LNCAP (cell line): Measurements from ENCODE around the gene PPP2R2D.

ENCODE experiments used
- TF ChIP-seq, protein P1 (sequence below): fragments of 450-650 bp; IDR thresholded peaks from 2 replicates; pipeline ENCODE4 v1.5.1; 2017; ENCODE audit warnings: mild to moderate bottlenecking

PPP2R2D gene

DNA sequence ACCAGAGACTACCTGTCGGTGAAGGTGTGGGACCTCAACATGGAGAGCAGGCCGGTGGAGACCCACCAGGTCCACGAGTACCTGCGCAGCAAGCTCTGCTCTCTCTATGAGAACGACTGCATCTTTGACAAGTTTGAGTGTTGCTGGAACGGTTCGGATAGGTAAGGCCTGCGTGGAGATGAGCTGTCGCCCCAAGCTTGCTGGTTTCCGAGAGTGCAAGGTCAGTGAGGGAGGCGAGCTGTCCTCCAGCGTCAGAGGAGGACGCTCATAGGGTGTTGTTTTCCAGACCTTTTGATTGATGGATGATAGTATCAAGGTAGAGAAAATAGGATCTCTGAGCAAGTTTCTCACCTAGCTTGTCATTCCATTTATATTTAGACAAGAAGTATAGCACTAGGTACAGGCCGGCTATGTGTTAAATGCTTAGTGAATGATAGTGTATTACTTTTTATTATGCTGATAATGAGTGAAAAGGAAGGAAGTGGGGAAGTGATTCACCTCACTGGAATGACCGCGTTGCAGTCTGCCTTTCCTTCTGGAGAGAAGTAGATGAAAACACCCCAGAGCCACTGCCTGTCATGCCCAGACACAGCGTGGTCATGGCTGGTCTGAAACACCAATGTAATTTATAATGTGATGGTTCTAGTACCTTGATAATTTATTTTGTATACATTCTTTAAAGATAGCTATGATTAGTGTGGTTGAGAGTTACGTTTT, 47.0 kb downstream of the PPP2R2D start:
- TF ChIP-seq, protein P1, sequence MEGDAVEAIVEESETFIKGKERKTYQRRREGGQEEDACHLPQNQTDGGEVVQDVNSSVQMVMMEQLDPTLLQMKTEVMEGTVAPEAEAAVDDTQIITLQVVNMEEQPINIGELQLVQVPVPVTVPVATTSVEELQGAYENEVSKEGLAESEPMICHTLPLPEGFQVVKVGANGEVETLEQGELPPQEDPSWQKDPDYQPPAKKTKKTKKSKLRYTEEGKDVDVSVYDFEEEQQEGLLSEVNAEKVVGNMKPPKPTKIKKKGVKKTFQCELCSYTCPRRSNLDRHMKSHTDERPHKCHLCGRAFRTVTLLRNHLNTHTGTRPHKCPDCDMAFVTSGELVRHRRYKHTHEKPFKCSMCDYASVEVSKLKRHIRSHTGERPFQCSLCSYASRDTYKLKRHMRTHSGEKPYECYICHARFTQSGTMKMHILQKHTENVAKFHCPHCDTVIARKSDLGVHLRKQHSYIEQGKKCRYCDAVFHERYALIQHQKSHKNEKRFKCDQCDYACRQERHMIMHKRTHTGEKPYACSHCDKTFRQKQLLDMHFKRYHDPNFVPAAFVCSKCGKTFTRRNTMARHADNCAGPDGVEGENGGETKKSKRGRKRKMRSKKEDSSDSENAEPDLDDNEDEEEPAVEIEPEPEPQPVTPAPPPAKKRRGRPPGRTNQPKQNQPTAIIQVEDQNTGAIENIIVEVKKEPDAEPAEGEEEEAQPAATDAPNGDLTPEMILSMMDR = no peak

DNA sequence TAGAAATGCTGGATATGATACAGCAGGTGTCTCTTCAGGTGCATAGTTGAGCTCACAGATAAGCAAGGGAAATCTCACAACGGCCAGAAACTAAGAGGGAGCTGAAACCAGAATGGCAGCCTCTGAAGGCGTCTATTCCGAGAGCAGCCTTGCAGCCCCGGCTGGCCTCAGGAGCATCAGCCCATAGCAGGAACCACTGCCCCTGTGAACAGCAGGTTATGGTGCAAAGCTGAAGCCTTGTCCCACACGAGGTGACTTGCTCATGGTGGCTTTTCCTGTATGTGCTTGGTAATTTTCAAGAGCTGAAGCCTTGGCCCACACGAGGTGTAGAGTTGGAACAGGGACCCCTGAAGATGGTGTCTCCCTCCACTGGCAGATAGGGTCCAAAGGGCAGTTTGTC, 47.7 kb downstream of the PPP2R2D start:
- TF ChIP-seq, protein P1 = no peak

DNA sequence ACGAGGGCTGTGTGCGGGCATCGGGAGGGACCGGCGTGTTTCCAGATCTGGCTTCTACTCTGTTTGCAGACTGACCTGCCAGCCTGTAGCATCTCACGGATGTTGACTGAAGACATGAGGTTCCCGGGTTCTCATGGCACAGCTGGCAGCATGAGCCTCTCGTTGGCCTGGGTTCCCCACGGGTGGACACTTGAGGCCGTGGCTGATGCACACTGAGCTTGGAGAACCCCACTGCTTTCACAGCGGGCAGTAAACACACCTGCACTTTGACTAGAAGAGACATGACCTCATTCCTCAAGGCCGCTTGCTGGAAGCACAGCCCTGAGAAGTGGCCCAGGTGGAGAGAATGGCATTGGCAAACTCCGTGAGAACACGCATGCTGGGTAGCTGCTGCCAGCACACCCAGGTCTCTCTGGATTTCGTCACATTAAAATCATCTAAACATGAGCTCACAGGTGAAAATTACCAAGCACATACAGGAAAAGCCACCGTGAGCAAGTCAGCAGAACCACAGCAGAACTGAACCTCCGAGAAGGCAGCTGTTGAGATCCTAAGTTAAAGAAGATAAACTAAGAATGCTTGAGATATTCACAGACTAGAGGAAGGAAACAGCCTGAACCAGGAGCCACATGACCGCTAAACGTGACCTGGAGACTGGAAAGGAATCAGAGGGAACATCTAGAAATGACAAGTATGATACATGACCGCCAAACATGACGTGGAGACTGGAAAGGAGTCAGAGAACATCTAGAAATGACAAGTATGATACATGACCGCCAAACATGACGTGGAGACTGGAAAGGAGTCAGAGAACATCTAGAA, 48.4 kb downstream of the PPP2R2D start:
- TF ChIP-seq, protein P1 = no peak

DNA sequence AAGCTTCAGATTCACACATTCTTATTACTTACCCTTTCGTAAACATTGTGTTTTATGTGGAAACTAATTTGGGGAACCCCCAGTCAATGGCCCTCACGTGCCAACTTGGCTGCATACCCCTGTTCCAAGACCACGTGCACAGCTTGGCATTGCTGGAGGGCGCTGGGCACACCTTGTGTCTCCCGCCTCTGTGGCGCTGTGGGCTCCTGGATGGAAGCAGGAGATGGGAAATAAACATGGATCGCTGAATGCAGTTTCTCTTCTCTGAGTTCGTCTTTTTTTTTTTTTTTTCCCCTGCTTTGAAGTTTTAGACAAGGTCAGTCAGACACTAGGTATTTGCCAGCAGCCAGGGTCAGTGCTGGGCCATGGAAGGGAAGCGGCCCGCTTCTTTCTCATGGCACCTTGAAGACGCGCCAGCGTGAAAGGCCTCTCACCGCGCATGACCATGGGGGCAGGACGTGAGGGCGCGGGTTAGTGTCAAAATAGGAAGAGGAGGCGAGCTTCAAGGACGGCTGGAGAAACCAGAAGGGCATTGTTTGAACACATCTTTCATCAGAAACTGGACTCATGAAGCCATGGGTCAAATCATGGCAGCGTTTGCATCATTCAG, 53.7 kb downstream of the PPP2R2D start:
- TF ChIP-seq, protein P1 = no peak

DNA sequence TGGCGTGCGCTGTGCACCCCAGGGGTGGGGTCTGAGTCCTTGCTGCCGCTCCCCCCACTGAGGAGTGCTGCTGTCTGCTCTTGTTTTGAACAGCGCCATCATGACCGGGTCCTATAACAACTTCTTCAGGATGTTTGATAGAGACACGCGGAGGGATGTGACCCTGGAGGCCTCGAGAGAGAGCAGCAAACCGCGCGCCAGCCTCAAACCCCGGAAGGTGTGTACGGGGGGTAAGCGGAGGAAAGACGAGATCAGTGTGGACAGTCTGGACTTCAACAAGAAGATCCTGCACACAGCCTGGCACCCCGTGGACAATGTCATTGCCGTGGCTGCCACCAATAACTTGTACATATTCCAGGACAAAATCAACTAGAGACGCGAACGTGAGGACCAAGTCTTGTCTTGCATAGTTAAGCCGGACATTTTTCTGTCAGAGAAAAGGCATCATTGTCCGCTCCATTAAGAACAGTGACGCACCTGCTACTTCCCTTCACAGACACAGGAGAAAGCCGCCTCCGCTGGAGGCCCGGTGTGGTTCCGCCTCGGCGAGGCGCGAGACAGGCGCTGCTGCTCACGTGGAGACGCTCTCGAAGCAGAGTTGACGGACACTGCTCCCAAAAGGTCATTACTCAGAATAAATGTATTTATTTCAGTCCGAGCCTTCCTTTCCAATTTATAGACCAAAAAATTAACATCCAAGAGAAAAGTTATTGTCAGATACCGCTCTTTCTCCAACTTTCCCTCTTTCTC, 55.0 kb downstream of the PPP2R2D start:
- TF ChIP-seq, protein P1 = no peak

DNA sequence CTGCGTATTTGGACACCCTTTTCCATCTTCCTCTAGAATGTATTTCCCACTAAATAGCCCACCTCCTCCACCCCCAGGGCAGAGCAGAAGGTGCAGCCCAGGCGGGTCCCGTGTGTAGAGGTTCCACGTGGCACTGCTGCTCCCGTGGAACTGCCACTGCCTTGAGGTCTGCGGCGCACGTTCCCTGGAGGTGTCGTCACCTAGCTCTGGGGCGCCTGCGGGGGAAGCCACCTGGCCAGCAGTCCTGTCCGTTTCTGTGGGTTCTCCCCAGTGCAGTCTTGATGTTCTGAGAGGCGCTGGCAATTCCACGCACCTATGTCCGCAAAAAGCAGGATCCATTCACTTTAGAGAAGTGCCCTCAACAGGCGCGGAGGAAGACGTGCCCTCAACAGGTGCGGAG, 59.0 kb downstream of the PPP2R2D start:
- TF ChIP-seq, protein P1 = no peak

DNA sequence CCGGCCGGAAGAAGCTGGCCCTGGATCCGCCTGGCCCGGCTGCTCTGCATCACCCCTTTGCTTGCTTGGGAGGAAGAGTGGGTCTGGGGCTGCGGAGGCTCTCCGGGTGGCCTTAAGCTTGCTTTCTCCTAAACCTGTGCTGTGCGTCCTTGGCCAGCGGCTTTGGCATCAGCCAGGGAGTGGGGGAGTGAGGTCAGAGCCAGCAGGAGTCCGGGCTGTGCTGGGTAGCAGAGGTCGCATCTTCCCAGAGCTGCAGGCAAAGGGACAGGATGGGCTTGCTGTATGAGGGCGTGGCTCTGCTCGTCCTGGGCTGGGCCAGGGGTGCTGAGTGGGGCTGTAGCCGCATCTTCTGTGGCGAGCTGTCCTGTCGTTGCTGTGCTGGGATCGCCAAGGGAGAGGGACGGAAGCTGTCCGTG, 59.8 kb downstream of the PPP2R2D start:
- TF ChIP-seq, protein P1 = no peak
